ENCODE results near the gene HTR2C. TPM values are rescaled to one million over a fixed set of nuclear protein-coding genes. Genes with fewer than 3 reads are reported as not detected.
A peak's percentile ranks its signal among the peaks of the same experiment; 100 is the strongest.

HTR2C gene
- polyA plus RNA-seq, 1 donor from 2014 or later: 8.6 TPM

GRCh38 chrX:114619874-114620273 lies 36.0 kb downstream of the HTR2C start:
- H2AFZ ChIP-seq (ENCODE audit: low read depth, low read length): no peak overlapping the region
- H3K9ac ChIP-seq (ENCODE audit: low read length): no peak overlapping the region
- no peaks in the 10 kb centered on the region for H3K9me2 ChIP-seq (ENCODE audit: insufficient read depth, low read length)
- no peak overlapping the region for H3K4me3 ChIP-seq (ENCODE audit: low read length)
- no peaks in the 10 kb centered on the region for H4K20me1 ChIP-seq (ENCODE audit: insufficient read depth)
- H3K4me2 ChIP-seq (ENCODE audit: low read length): no peak overlapping the region
- H3K27me3 ChIP-seq (ENCODE audit: insufficient read depth, low read depth, low read length): no peaks in the 10 kb centered on the region
- no peaks in the 10 kb centered on the region for H3K36me3 ChIP-seq (ENCODE audit: insufficient read depth, low read length)
- no peaks in the 10 kb centered on the region for H3F3A ChIP-seq (ENCODE audit: insufficient read depth, low read length, poor library complexity, severe bottlenecking)
- TF ChIP-seq REST (IDR thresholded peaks at IDR 0.05; ENCODE audit: borderline replicate concordance) (no peak), CTCF (IDR thresholded peaks at IDR 0.05; ENCODE audit: poor library complexity, severe bottlenecking) (peak; percentile 42), POLR2AphosphoS5 (IDR thresholded peaks at IDR 0.05) (no peak)
- H3K9me3 ChIP-seq (ENCODE audit: low read length): no peaks in the 10 kb centered on the region
- no peak overlapping the region for H3K27ac ChIP-seq (ENCODE audit: low read length)
- H3K79me2 ChIP-seq (replicated peaks; ENCODE audit: insufficient read depth, low read length): no peaks in the 10 kb centered on the region

- H3K9ac ChIP-seq (ENCODE audit: low read length): no peak overlapping the region
- TF ChIP-seq CTCF (IDR thresholded peaks at IDR 0.05; ENCODE audit: poor library complexity, severe bottlenecking): peak; percentile 36
- no peak for TF ChIP-seq EZH2 (IDR thresholded peaks at IDR 0.05; ENCODE audit: borderline replicate concordance, insufficient read depth, low read length, poor library complexity, severe bottlenecking)
- TF ChIP-seq SMC3 (conservative IDR thresholded peaks at IDR 0.05; ENCODE audit: poor library complexity): peak; percentile 50
- H3K9me3 ChIP-seq (ENCODE audit: low read length): no peaks in the 10 kb centered on the region
- H3K4me2 ChIP-seq (ENCODE audit: low read length): no peak overlapping the region
- no peak overlapping the region for H2AFZ ChIP-seq (ENCODE audit: low read depth, low read length)
- no peaks in the 10 kb centered on the region for H3F3A ChIP-seq (ENCODE audit: insufficient read depth, low read length, poor library complexity, severe bottlenecking)
- no peaks in the 10 kb centered on the region for H3K79me2 ChIP-seq (replicated peaks; ENCODE audit: insufficient read depth, low read length)
- H4K20me1 ChIP-seq (ENCODE audit: insufficient read depth): no peaks in the 10 kb centered on the region
- no peak overlapping the region for H3K4me3 ChIP-seq (ENCODE audit: low read length)
- no peaks in the 10 kb centered on the region for H3K27me3 ChIP-seq (ENCODE audit: insufficient read depth, low read depth, low read length)
- H3K36me3 ChIP-seq (ENCODE audit: insufficient read depth, low read length): no peaks in the 10 kb centered on the region
- no peaks in the 10 kb centered on the region for H3K9me2 ChIP-seq (ENCODE audit: insufficient read depth, low read length)
- H3K27ac ChIP-seq (ENCODE audit: low read length): no peak overlapping the region
Measured at GRCh38 chrX:114626323-114626722, 42.4 kb downstream of the HTR2C start.

- H3K36me3 ChIP-seq (ENCODE audit: insufficient read depth, low read length): no peaks in the 10 kb centered on the region
- no peak overlapping the region for H3K4me2 ChIP-seq (ENCODE audit: low read length)
- H3F3A ChIP-seq (ENCODE audit: insufficient read depth, low read length, poor library complexity, severe bottlenecking): no peaks in the 10 kb centered on the region
- no peak overlapping the region for H3K9ac ChIP-seq (ENCODE audit: low read length)
- H3K4me3 ChIP-seq (ENCODE audit: low read length): no peak overlapping the region
- no peaks in the 10 kb centered on the region for H3K79me2 ChIP-seq (replicated peaks; ENCODE audit: insufficient read depth, low read length)
- no peaks in the 10 kb centered on the region for H4K20me1 ChIP-seq (ENCODE audit: insufficient read depth)
- H2AFZ ChIP-seq (ENCODE audit: low read depth, low read length): no peak overlapping the region
- H3K9me3 ChIP-seq (ENCODE audit: low read length): no peaks in the 10 kb centered on the region
- no peaks in the 10 kb centered on the region for H3K27me3 ChIP-seq (ENCODE audit: insufficient read depth, low read depth, low read length)
- TF ChIP-seq CTCF (IDR thresholded peaks at IDR 0.05; ENCODE audit: poor library complexity, severe bottlenecking): no peak
- TF ChIP-seq MXI1 (conservative IDR thresholded peaks at IDR 0.05; ENCODE audit: poor library complexity, severe bottlenecking): no peak
- no peak for TF ChIP-seq POLR2AphosphoS5 (IDR thresholded peaks at IDR 0.05)
- TF ChIP-seq REST (IDR thresholded peaks at IDR 0.05; ENCODE audit: borderline replicate concordance): no peak
- no peak for TF ChIP-seq TAF1 (IDR thresholded peaks at IDR 0.05; ENCODE audit: low read depth)
- no peak for TF ChIP-seq EP300 (conservative IDR thresholded peaks at IDR 0.05; ENCODE audit: poor library complexity, severe bottlenecking)
- no peak for TF ChIP-seq RAD21 (conservative IDR thresholded peaks at IDR 0.05)
- no peaks in the 10 kb centered on the region for H3K9me2 ChIP-seq (ENCODE audit: insufficient read depth, low read length)
- H3K27ac ChIP-seq (ENCODE audit: low read length): no peak overlapping the region
Measured at GRCh38 chrX:114635986-114636385, 52.1 kb downstream of the HTR2C start.

All from neural cell (in vitro differentiated cells).